Stimulated activated CD4-positive, alpha-beta T cell treated with anti-CD3 and anti-CD28 coated beads, Interleukin-4, amount 100 ng/mL, for 48 hours (primary cell): ENCODE results near the gene ROMO1.
"Not testable (repeated sequence)": the region's sequence is repeated elsewhere in the genome, so short reads cannot be mapped to it uniquely, and the experiment has no call there.

ENCODE experiments used
- DNase-seq, 2 donors: peaks; one replicate each; pipeline ENCODE4 v3.0.0-alpha.2; 2020; ENCODE audit warnings: low read depth in 2 of 2

ROMO1 gene

GRCh38 chr20:35710039-35710438, 10.8 kb downstream of the ROMO1 start:
- DNase-seq, result no peak

GRCh38 chr20:35710884-35711587, 11.8 kb downstream of the ROMO1 start:
- DNase-seq, result no peak

DNA sequence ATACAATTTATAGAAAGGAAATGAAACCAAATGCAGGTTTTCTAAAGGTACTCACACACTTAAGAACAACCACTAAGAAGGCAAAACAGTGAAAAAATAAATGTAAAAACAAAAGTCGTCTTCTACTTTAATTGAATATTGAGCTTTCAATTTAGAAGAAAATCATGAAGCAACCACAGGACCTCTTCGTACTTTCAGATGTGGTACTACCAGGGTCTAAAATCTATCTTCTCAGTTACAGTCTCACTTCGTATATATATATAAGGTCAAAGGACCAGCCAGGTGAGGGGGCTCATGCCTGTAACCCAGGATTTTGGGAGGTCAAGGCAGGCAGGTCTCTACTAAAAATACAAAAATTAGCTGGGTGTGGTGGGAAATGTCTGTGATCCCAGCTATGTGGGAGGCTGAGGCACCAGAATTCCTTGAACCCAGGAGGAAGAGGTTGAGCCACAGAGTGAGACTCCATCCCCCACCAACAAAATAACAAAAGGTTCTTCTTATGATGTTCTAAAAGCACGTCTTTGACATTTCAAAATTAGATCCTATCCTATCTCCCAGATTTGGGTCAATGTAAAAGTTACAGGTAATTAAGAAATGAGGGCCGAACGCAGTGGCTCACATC, 12.5 kb downstream of the ROMO1 start:
- no peak for DNase-seq

DNA sequence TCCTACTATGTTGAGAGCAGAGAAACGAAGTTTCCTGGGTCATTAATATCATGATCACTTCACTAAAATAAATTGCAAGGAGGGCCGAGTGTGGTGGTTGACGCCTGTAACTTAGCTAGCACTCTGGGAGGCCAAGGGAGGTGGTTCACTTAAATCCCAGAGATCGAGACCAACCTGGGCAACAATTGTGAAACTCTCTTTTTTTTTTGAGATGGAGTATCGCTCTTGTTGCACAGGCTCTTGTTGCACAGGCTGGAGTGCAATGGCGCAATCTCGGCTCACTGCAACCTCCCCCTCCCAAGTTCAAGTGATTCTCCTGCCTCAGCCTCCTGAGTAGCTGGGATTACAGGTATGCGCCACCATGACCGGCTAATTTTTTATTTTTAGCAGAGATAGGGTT, 13.9 kb downstream of the ROMO1 start:
- not testable (repeated sequence) for DNase-seq

- DNase-seq, result no peak
Observed at GRCh38 chr20:35714127-35714526, 14.9 kb downstream of the ROMO1 start.

- no peak for DNase-seq
Observed at GRCh38 chr20:35715652-35716051, 16.4 kb downstream of the ROMO1 start.

GRCh38 chr20:35716330-35716729, 17.1 kb downstream of the ROMO1 start:
- DNase-seq, result no peak

DNA sequence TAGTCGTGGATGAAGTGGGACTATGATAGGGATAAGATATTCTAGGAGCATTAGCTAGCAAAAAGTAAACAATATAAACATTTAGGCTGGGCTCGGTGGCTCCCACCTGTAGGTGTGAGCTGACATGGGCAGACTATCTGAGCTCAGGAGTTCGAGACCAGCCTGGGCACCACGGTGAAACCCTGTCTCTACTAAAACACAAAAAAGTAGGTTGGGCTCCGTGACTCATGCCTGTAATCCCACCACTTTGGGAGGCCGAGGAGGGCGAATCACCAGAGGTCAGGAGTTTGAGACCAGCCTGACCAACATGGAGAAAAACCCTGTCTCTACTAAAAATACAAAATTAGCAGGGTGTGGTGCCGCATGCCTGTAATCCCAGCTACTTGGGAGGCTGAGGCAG, 19.1 kb downstream of the ROMO1 start:
- DNase-seq, result not testable (repeated sequence)

- DNase-seq, result no peak
Observed at GRCh38 chr20:35718972-35719635, 19.9 kb downstream of the ROMO1 start.

- no peak for DNase-seq
Observed at GRCh38 chr20:35719717-35720116, 20.5 kb downstream of the ROMO1 start.

GRCh38 chr20:35720165-35721123, 21.2 kb downstream of the ROMO1 start:
- DNase-seq, result no peak

- DNase-seq, result no peak
Observed at GRCh38 chr20:35721219-35721618, 22.0 kb downstream of the ROMO1 start.

- no peak for DNase-seq
Observed at GRCh38 chr20:35721621-35722020, 22.4 kb downstream of the ROMO1 start.

GRCh38 chr20:35723275-35723639, 24.1 kb downstream of the ROMO1 start:
- DNase-seq, result not testable (repeated sequence)

- DNase-seq, result not testable (repeated sequence)
Observed at GRCh38 chr20:35723652-35724320, 24.6 kb downstream of the ROMO1 start.

DNA sequence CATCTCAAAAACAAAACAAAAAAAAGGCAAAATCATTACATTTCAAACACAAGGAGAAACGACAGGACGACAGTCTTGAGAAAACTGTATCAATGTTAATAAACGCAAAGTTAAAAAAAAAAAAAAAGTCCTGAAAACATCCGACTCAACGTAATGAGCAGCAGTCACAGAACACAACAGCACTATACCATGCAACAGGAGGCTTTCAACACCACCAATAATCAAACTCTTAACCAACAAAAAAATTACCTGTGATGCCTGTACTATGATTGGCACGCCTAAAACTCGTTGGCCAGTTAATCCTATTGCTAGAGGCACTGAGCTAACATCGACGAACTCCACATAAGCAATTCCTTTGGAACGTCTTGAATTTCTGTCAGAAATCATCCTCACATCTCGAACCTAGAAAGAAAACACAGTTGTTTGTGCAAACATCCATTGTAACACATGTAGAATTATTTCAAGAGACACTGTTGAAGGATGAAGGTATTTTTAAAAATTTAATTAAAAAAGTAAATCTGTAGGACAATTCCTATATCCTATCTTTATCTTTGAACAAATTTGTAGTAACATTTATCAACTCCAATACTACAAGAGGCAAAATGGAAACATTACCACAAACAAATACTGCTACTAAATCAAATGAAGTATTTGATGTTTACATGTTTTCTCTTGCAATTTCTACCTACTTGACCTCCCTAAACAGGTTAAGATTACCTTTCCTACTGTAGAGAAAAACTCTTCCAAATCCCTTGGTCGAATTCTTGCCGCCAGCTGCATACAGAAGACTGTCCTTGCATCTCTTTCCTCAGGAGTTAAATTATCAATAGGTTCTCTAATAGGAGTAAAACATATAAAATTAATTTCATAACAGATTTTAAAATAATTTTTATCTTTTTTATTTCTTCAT, 25.4 kb downstream of the ROMO1 start:
- no peak for DNase-seq

GRCh38 chr20:35726842-35727711, 27.9 kb downstream of the ROMO1 start:
- no peak for DNase-seq

DNA sequence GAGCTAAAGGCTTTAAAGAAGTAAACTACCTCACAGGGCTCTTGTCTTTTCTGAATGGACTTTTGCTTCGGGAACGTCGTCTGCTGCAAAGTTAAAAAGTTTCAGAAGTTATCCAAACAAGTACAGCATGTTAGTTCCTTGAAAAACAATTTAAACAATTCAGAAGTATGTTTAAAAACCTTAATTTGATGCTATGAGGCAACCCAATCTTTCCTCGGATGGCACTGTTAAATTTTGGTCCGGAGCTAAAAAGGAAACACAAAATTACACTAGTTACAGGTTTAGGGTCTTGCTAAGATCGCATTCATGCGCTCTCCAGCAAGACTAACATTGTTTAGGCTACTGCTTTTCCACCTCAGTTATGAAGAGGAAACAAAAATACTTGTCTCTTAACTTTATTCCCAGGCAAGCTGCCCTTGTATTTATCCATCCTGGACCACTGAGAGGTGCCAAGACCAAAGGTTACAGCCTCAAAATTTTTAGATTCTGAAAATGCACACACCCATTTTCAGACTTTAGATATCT, 30.1 kb downstream of the ROMO1 start:
- DNase-seq, result no peak
